A549 (cell line): ENCODE data around the gene AURKA. TPM values are rescaled to one million over a fixed set of nuclear protein-coding genes. Genes with fewer than 3 reads are reported as not detected.

Source experiments
- ATAC-seq, 2 experiments: fragments of 200-7000 bp in 1 of 2; fragments of >200 bp in 1 of 2; cut with Nextera tagmentation in 1 of 2; cut with Tn5 transposase in 1 of 2; 3 replicates each; pipeline versions ENCODE4 v1.8.0 to v1.9.1; 2018 to 2020; ENCODE audit warnings: mild to moderate bottlenecking in 1 of 2, moderate library complexity in 1 of 2
- CTCF ChIA-PET: fragments of 300-600 bp; sonication (Branson Sonifier 250); formaldehyde crosslinking; extraction: SDS; loops from one replicate; lab custom pipeline; 2021; ENCODE audit warnings: antibody characterized with exemption, inconsistent platforms; lab: Yijun Ruan, JAX
- POLR2A ChIA-PET: fragments of 350-600 bp; formaldehyde crosslinking; extraction: SDS; loops from one replicate; lab custom pipeline; 2021; ENCODE audit warnings: antibody characterized with exemption, inconsistent platforms; lab: Yijun Ruan, JAX
- DNase-seq, 2 experiments: peaks; one replicate each; pipeline versions ENCODE4 v3.0.0 to v3.0.0-alpha.2; 2011 to 2016; ENCODE audit warnings: low read depth in 1 of 2, low spot score in 1 of 2
- FAIRE-seq: peaks from 2 replicates; lab custom pipeline; 2011; peaks lifted over from hg19 to GRCh38; lab: Jason Lieb, UNC
- H3K27ac ChIP-seq, 2 experiments: fragments of >200 bp; sonication (Bioruptor Twin); formaldehyde crosslinking; 3 replicates each; pipeline ENCODE4 v1.5.1; 2016 to 2017
- H3K4me1 ChIP-seq: fragments of >200 bp; sonication (Bioruptor Twin); formaldehyde crosslinking; 3 replicates; pipeline ENCODE4 v1.6.1; 2016
- H3K4me2 ChIP-seq: fragments of >200 bp; sonication (Bioruptor Twin); formaldehyde crosslinking; 3 replicates; pipeline ENCODE4 v1.6.1; 2016
- H3K4me3 ChIP-seq: fragments of >200 bp; sonication (Bioruptor Twin); formaldehyde crosslinking; 3 replicates; pipeline ENCODE4 v1.5.1; 2016
- H3K9me3 ChIP-seq: fragments of >200 bp; sonication (Bioruptor Twin); formaldehyde crosslinking; 3 replicates; pipeline ENCODE4 v1.6.1; 2016
- BCL3 ChIP-seq: fragments of >200 bp; sonication (Bioruptor Twin); formaldehyde crosslinking; IDR thresholded peaks from 3 replicates; pipeline ENCODE4 v1.6.1; 2016
- CBX8 ChIP-seq: fragments of 200-600 bp; sonication (generic); IDR thresholded peaks from 2 replicates; pipeline ENCODE4 v1.6.1; 2016
- CHD2 ChIP-seq: fragments of 150-350 bp; IDR thresholded peaks from 2 replicates; pipeline ENCODE4 v1.6.1; 2014; ENCODE audit warnings: low read length; ENCODE audit not compliant: partially characterized antibody
- E2F6 ChIP-seq: IDR thresholded peaks from 2 replicates; pipeline ENCODE4 v1.6.1; 2012; ENCODE audit warnings: low read depth, borderline replicate concordance
- EHF ChIP-seq: fragments of 250-450 bp; sonication (Bioruptor Pico); IDR thresholded peaks from 2 replicates; pipeline ENCODE4 v1.5.0; 2020; ENCODE audit warnings: mild to moderate bottlenecking
- ESRRA ChIP-seq: fragments of 150-350 bp; IDR thresholded peaks from 2 replicates; pipeline ENCODE4 v1.6.1; 2014; ENCODE audit warnings: mild to moderate bottlenecking, low read length, borderline replicate concordance
- FOSB ChIP-seq: fragments of 250-450 bp; sonication (Bioruptor Pico); IDR thresholded peaks from 2 replicates; pipeline ENCODE4 v1.5.0; 2020; ENCODE audit warnings: mild to moderate bottlenecking, moderate library complexity
- FOXS1 ChIP-seq: fragments of 250-450 bp; sonication (Bioruptor Pico); IDR thresholded peaks from 2 replicates; pipeline ENCODE4 v1.5.0; 2020; ENCODE audit warnings: mild to moderate bottlenecking, moderate library complexity
- GATA3 ChIP-seq: IDR thresholded peaks from 2 replicates; pipeline ENCODE4 v1.6.1; 2012; ENCODE audit warnings: borderline replicate concordance
- HDAC2 ChIP-seq: fragments of 200-600 bp; sonication (generic); IDR thresholded peaks from 2 replicates; pipeline ENCODE4 v1.6.1; 2016
- HES2 ChIP-seq: fragments of >200 bp; sonication (Bioruptor Twin); formaldehyde crosslinking; IDR thresholded peaks from 2 replicates; pipeline ENCODE4 v1.6.1; 2016
- HOXB5 ChIP-seq: fragments of 250-450 bp; sonication (Bioruptor Pico); IDR thresholded peaks from 2 replicates; pipeline ENCODE4 v1.5.0; 2020; ENCODE audit warnings: mild to moderate bottlenecking, moderate library complexity
- JUN ChIP-seq, 2 experiments: fragments of >200 bp; sonication (Bioruptor Twin); formaldehyde crosslinking; IDR thresholded peaks; 2 replicates in 1 of 2; 3 replicates in 1 of 2; pipeline ENCODE4 v1.6.1; 2016 to 2017
- JUNB ChIP-seq: fragments of >200 bp; sonication (Bioruptor Twin); formaldehyde crosslinking; IDR thresholded peaks from 2 replicates; pipeline ENCODE4 v1.6.1; 2016
- MAZ ChIP-seq: fragments of 150-350 bp; IDR thresholded peaks from 2 replicates; pipeline ENCODE4 v1.6.1; 2014; ENCODE audit warnings: antibody characterized with exemption, low read depth, low read length, borderline replicate concordance
- NFE2L2 ChIP-seq: fragments of 150-350 bp; conservative IDR thresholded peaks from 2 replicates; pipeline ENCODE4 v1.6.1; 2014; ENCODE audit warnings: low read length
- PHF8 ChIP-seq: fragments of 200-600 bp; sonication (generic); IDR thresholded peaks from 2 replicates; pipeline ENCODE4 v1.6.1; 2016; ENCODE audit warnings: low read depth, mild to moderate bottlenecking, antibody characterized with exemption, moderate library complexity, borderline replicate concordance
- POLR2AphosphoS2 ChIP-seq: conservative IDR thresholded peaks from 2 replicates; pipeline ENCODE4 v1.6.1; 2012; ENCODE audit warnings: low read length, improper control_type of control experiment, inconsistent platforms
- RFX5 ChIP-seq: fragments of 450-650 bp; IDR thresholded peaks from 2 replicates; pipeline ENCODE4 v1.7.1; 2014; ENCODE audit warnings: antibody characterized with exemption, mild to moderate bottlenecking, moderate library complexity
- SMC3 ChIP-seq: fragments of >200 bp; sonication (Bioruptor Twin); formaldehyde crosslinking; IDR thresholded peaks from 3 replicates; pipeline ENCODE4 v1.6.1; 2018; ENCODE audit warnings: inconsistent platforms
- SREBF2 ChIP-seq: fragments of 450-650 bp; IDR thresholded peaks from 2 replicates; pipeline ENCODE4 v1.6.1; 2014; ENCODE audit warnings: mild to moderate bottlenecking, moderate library complexity
- ZFP36 ChIP-seq: fragments of 450-650 bp; IDR thresholded peaks from 2 replicates; pipeline ENCODE4 v1.6.1; 2014; ENCODE audit warnings: borderline replicate concordance; ENCODE audit not compliant: partially characterized antibody
- ZNF302 ChIP-seq: fragments of 250-450 bp; sonication (Bioruptor Pico); IDR thresholded peaks from 2 replicates; pipeline ENCODE4 v1.9.0; 2021; ENCODE audit warnings: inconsistent platforms, mild to moderate bottlenecking, moderate library complexity
- ZSCAN20 ChIP-seq: fragments of 250-450 bp; sonication (Bioruptor Pico); IDR thresholded peaks from 2 replicates; pipeline ENCODE4 v1.8.0; 2022; ENCODE audit warnings: mild to moderate bottlenecking, moderate library complexity
- WGBS: methylation state at CpG from one replicate; pipeline ENCODE4 v1.1.6; 2017; ENCODE audit errors: missing lambda C conversion rate; 5-methylcytosine and 5-hydroxymethylcytosine counted together
- polyA plus RNA-seq, 4 experiments: library from polyadenylated mRNA; depleted of rRNA in 3 of 4; stranded (reverse); fragments of >200 nt; fragmentation: RNase III in 1 of 4; extraction: RNeasy Plus Mini Kit Qiagen cat#74134 plus additional on column Dnase treatment in 1 of 4; gene quantifications; 2 replicates in 3 of 4; 3 replicates in 1 of 4; pipeline ENCODE4 v1.2.3, GENCODE V29; 2011 to 2017
- TF ChIP-seq, protein P1 (sequence below): fragments of >200 bp; sonication (Bioruptor Twin); formaldehyde crosslinking; IDR thresholded peaks from 3 replicates; pipeline ENCODE4 v1.5.1; 2016
- TF ChIP-seq, protein P2 (sequence below): fragments of 450-650 bp; IDR thresholded peaks from 2 replicates; pipeline ENCODE4 v1.6.1; 2014; ENCODE audit warnings: antibody characterized with exemption

Gene AURKA
- polyA plus RNA-seq, 2 of the 4 experiments (the other 2 are of a cell fraction): 117 to 123 TPM

- no peak for TF ChIP-seq HDAC2
- TF ChIP-seq NFE2L2: no peak
- TF ChIP-seq, all 56 proteins: peak for 0
These were observed 8.7 kb downstream of the AURKA start (continued) for GRCh38 chr20:56383334-56383733.

DNA sequence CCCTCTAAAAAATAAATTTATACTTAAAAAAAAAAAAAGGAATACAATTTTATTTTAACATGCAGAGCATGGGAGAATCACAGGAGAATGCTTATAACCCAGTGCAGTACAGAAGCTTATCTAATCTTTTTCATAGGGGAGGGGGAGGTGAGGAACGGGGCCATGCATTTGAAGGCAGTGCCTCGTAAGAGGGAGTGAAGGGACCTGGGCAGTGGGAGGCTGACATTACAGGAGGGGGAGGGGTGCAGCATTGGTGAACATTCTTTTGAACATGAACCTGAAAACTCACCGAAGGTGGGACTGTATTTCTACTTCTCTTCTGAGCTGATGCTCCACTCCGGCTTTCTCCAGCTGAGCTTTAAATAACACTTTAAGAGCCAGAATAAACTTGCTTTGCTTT lies 9.3 kb downstream of the AURKA start:
- H3K4me2 ChIP-seq: no peak overlapping the region
- WGBS: 73% methylated on average over 4 of the region's 4 CpGs
- ChIA-PET POLR2A (interaction anchor here (1.4 kb wide), 1 partner anchor 9 kb away, joined by 6 read pairs; the partner anchor contains the start of genes AURKA and CSTF1), CTCF (interaction anchor here (0.6 kb wide), 1 partner anchor 1088 kb away, joined by 3 read pairs; no protein-coding TSS in a partner anchor)
- ATAC-seq: no peak
- no peak for FAIRE-seq
- H3K4me1 ChIP-seq: peaks cover 4% of the 10 kb centered on the region; the same call in 1 of the 3 replicates
- TF ChIP-seq, protein P1, sequence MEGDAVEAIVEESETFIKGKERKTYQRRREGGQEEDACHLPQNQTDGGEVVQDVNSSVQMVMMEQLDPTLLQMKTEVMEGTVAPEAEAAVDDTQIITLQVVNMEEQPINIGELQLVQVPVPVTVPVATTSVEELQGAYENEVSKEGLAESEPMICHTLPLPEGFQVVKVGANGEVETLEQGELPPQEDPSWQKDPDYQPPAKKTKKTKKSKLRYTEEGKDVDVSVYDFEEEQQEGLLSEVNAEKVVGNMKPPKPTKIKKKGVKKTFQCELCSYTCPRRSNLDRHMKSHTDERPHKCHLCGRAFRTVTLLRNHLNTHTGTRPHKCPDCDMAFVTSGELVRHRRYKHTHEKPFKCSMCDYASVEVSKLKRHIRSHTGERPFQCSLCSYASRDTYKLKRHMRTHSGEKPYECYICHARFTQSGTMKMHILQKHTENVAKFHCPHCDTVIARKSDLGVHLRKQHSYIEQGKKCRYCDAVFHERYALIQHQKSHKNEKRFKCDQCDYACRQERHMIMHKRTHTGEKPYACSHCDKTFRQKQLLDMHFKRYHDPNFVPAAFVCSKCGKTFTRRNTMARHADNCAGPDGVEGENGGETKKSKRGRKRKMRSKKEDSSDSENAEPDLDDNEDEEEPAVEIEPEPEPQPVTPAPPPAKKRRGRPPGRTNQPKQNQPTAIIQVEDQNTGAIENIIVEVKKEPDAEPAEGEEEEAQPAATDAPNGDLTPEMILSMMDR: no peak
- TF ChIP-seq FOXS1 (CRISPR knock-in tag): no peak
- TF ChIP-seq EHF (CRISPR knock-in tag): no peak
- no peak for TF ChIP-seq CHD2
- no peak for TF ChIP-seq SREBF2
- TF ChIP-seq PHF8: no peak
- no peak for TF ChIP-seq ESRRA
- no peak for TF ChIP-seq GATA3
- no peak for TF ChIP-seq E2F6
- no peak for TF ChIP-seq ZNF302
- no peak for TF ChIP-seq SMC3
- TF ChIP-seq ZSCAN20 (CRISPR knock-in tag): no peak
- H3K27ac ChIP-seq: no peak overlapping the region
- no peaks in the 10 kb centered on the region for H3K9me3 ChIP-seq
- no peak for DNase-seq
- no peak overlapping the region for H3K4me3 ChIP-seq

GRCh38 chr20:56381501-56381900 lies 10.5 kb downstream of the AURKA start:
- CTCF ChIA-PET: interaction anchor here (0.7 to 1.7 kb wide), 2 partner anchors 9 to 17 kb away, joined by 3 to 5 read pairs; no protein-coding TSS in a partner anchor

More at GRCh38 chr20:56381501-56381900, 10.5 kb downstream of the AURKA start:
- TF ChIP-seq BCL3 (no peak), RFX5 (no peak), ESRRA (no peak), MAZ (no peak), JUNB (no peak), ZFP36 (no peak), POLR2AphosphoS2 (no peak), JUN (IDR thresholded peaks at IDR 0.05) (no peak), CBX8 (no peak), EHF (CRISPR knock-in tag) (no peak), SREBF2 (no peak), PHF8 (no peak), FOSB (CRISPR knock-in tag) (no peak), HES2 (no peak), HOXB5 (CRISPR knock-in tag) (no peak)
- TF ChIP-seq, protein P1: no peak
- TF ChIP-seq, protein P2, sequence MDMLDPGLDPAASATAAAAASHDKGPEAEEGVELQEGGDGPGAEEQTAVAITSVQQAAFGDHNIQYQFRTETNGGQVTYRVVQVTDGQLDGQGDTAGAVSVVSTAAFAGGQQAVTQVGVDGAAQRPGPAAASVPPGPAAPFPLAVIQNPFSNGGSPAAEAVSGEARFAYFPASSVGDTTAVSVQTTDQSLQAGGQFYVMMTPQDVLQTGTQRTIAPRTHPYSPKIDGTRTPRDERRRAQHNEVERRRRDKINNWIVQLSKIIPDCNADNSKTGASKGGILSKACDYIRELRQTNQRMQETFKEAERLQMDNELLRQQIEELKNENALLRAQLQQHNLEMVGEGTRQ: no peak
- TF ChIP-seq, all 56 proteins: peak for 0
- DNase-seq: no peak
- Histone ChIP-seq H3K27ac (no peak overlapping the region), H3K4me1 (peaks cover 3% of the 10 kb centered on the region; the same call in 1 of the 3 replicates), H3K4me3 (no peak overlapping the region), H3K9me3 (no peaks in the 10 kb centered on the region), H3K4me2 (no peak overlapping the region)
- FAIRE-seq: no peak
- POLR2A ChIA-PET: no interaction called here
- ATAC-seq: no peak
- 87% methylated on average over 1 of the region's 1 CpG for WGBS
